ENCODE data around the gene HMGA1.
"Not testable (repeated sequence)": the region's sequence is repeated elsewhere in the genome, so short reads cannot be mapped to it uniquely, and the experiment has no call there.

The HMGA1 gene

GRCh38 chr6:34252395-34252794 is 15.7 kb downstream of the HMGA1 start:
- in situ Hi-C loops (cut with MboI; ENCODE audit: low sequenced_read_pairs), result not testable (repeated sequence)

- in situ Hi-C loops (cut with MboI; ENCODE audit: low sequenced_read_pairs), result no loop called here
These were observed 22.9 kb downstream of the HMGA1 start for GRCh38 chr6:34259529-34260069.

GRCh38 chr6:34260576-34261267 is 24.0 kb downstream of the HMGA1 start:
- in situ Hi-C loops (cut with MboI; ENCODE audit: low sequenced_read_pairs), result no loop called here

DNA sequence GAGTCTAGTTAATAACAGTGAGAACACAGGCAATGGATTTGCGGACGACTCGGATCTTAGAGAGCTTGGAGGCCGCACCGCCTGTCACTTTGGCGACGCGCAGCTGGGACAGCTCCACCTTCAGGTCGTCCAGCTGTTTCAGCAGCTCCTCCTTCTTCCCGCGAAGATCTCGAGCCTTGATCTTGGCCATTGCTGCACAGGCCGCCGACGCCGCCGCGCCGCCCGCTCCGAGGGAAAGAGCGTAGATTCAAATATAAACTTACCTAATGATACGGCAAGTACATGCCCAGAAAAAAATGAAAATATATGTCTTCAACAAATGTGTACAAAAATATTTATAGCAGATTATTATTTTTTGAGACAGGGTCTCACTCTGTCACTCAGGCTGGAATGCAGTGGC is 26.8 kb downstream of the HMGA1 start:
- in situ Hi-C loops (cut with MboI; ENCODE audit: low sequenced_read_pairs), result not testable (repeated sequence)

GRCh38 chr6:34267746-34268145 is 31.1 kb downstream of the HMGA1 start:
- in situ Hi-C loops (cut with MboI; ENCODE audit: low sequenced_read_pairs), result no loop called here

DNA sequence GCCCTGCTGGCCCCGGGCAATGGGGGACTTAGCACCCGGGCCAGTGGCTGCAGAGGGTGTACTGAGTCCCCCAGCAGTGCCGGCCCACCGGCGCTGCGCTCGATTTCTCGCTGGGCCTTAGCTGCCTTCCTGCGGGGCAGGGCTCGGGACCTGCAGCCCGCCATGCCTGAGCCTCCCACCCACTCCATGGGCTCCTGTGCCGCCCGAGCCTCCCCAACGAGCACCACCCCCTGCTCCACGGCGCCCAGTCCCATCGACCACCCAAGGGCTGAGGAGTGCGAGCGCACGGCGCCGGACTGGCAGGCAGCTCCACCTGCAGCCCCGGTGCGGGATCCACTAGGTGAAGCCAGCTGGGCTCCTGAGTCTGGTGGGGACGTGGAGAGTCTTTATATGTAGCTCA is 32.5 kb downstream of the HMGA1 start:
- in situ Hi-C loops (cut with MboI; ENCODE audit: low sequenced_read_pairs), result not testable (repeated sequence)

GRCh38 chr6:34269658-34270341 is 33.1 kb downstream of the HMGA1 start:
- in situ Hi-C loops (cut with MboI; ENCODE audit: low sequenced_read_pairs), result not testable (repeated sequence)

GRCh38 chr6:34272013-34272926 is 35.6 kb downstream of the HMGA1 start:
- in situ Hi-C loops (cut with MboI; ENCODE audit: low sequenced_read_pairs), result no loop called here

DNA sequence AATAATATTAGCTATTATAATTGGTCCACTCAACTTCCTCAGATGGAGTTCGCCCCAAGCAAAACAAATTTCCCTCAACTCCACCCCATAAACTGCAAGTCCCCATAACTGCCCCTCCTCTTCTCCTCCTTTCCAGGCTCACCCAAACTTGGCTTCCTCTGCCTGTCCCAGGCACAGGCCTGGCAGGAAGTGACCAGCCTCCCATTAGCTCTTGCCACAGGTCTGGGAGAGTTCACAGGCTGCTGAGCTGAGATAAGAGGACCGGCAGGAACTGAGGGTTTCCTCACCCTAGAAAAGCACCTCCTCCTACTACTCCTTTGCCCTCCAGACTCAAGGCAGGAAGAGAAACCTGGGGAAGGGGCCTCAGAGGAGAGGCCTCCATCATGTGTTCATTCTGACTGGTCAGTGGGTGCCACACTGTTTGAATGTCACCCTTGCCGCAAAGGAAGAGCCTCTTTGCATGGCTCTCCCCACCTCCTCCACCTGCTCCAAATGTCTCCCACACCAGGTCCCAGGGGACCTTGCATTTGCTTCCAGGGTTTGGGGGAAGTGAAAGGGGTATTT is 36.7 kb downstream of the HMGA1 start:
- in situ Hi-C loops (cut with MboI; ENCODE audit: low sequenced_read_pairs), result no loop called here

DNA sequence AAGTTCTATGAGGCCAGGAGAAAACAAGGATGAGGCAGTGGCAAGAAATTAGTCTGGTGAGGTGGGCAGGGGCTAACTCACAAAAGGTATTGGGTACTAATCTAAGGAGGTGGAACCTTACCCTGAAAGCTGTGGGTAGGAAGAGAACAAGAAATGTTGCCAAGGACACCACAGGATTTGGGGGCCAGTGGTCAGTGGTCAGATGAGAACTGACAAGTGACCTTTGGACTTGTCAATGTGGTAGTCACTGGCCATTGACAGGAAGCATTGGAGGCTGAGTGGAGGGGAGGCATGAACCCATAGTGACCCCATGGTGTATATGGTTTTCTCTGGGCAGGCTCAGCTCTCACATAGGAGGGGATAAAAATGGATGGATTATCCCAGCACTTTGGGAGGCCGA is 37.5 kb downstream of the HMGA1 start:
- in situ Hi-C loops (cut with MboI; ENCODE audit: low sequenced_read_pairs), result no loop called here

DNA sequence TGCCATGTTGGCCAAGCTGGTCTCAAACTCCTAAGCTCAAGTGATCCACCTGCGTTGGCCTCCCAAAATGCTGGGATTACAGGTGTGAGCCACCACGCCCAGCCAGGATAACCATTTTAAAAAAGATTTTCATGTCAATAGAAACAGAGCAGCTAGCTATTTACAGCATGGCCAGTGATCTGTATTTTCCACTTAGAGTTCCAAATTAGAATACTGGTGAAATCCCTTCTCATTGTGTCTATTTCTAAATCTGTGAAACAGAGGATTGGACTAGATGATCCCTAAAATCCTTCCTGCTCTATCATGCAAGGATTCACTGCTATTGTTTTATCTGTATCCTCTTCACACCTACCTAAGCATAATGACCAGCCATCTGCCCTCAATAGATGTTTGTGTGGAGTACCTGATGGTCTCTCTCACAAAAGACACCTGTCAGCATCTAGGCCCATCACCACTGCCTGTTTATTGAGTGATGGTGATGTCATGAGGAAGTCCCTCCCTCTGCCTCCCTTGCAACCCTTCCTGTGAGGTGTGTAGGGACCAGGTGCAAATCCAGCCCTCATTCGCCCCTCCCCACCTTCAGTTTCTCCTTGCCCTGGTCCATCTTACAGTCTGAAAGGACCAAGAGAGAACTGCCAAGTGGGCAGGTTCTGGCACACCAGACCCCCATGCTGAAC is 38.6 kb downstream of the HMGA1 start:
- in situ Hi-C loops (cut with MboI; ENCODE audit: low sequenced_read_pairs), result no loop called here

GRCh38 chr6:34276191-34276590 is 39.5 kb downstream of the HMGA1 start:
- in situ Hi-C loops (cut with MboI; ENCODE audit: low sequenced_read_pairs), result no loop called here

GRCh38 chr6:34276881-34277762 is 40.4 kb downstream of the HMGA1 start:
- in situ Hi-C loops (cut with MboI; ENCODE audit: low sequenced_read_pairs), result no loop called here

- in situ Hi-C loops (cut with MboI; ENCODE audit: low sequenced_read_pairs), result no loop called here
These were observed 41.1 kb downstream of the HMGA1 start for GRCh38 chr6:34277763-34278112.

GRCh38 chr6:34278833-34279232 is 42.2 kb downstream of the HMGA1 start:
- in situ Hi-C loops (cut with MboI; ENCODE audit: low sequenced_read_pairs), result no loop called here

DNA sequence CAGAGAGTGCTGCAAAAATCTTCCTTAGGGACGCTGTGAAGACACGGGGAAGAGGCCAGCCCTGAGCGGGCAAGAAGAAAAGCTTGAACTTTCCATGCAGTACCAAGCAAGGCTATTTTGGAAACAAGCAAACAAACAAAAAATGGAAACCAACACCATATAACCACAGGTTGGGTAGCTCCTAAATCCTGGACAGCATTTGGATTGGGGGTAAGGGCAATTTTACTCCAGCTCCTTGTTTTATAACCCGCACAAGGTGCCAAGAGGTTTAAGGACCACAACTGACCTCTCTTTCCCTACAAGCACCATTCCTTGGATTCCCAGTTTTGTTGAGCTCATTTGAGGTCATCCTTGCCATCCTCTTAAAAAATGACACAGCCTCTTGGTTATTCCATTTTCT is 43.5 kb downstream of the HMGA1 start:
- in situ Hi-C loops (cut with MboI; ENCODE audit: low sequenced_read_pairs), result no loop called here

DNA sequence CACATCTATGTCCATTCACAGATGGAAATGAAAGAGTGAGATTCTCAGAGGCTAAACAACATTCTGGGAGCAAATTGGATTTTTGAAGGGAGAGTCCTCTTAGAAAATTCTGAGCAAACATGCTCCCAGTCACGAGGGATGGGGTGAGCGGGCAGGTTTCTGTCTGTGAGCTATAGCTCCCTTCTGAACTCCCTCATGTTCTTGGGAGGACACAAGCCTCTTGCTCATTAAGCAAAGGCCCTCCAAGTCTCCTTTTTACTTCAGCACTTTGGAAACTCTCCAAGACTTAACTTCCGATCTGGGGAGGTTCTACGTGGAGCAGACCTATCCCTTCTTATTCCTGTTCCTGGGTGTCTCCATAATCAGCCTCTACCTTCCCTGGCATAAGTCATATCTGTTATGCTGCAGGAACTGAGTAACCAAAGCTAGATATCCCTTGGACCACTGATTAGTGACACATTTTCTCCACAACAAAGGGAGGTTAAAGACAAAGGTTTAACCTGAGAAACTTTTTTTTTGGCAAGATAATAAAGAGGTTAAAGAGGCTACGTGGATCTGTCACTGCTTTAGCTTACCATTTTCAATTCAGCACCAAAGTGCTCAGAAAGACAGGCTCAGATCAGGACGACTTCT is 45.1 kb downstream of the HMGA1 start:
- in situ Hi-C loops (cut with MboI; ENCODE audit: low sequenced_read_pairs), result no loop called here

DNA sequence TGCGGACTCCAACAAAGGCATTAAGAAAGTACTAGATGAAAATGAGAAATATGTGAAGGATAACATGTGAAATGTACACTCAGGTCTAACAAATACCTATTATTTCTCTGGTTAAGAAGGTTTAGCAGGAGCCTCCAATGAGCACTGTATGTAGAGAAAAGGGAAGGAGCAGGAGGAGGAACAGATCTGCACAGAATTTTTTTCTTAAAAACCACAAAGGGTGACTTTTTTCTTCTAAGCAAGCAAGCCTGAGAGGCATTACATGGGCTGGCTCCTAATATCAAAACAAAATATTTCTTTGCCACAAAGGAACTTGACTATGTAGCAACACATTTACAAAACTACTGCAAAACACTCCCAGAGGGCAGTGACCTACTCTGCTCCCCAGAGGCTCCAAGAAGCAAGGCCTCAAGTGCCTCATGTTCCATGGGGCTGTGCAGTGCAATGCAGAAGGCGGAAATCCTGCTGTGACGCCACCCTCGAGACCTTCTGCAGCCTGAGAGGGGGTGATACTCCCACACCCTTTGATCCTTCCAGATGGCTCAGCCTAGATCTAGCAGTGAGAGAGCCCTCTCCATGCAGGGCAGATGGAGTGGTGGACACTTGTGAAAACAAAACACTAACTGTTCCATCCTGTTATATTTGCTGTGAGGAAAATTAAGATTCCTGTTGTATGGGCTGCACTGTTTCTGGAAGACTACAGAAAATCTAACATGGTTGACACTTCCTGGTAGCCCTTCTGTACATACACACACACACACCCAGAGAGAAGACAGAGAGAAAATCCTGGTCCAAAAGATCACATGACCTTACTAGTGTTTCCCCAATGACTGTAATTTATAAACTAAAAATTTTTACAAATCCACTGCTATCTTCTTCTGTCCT is 48.1 kb downstream of the HMGA1 start:
- in situ Hi-C loops (cut with MboI; ENCODE audit: low sequenced_read_pairs), result no loop called here
